Measurements from ENCODE around the gene TFR2.
"Not testable (repeated sequence)": the region's sequence is repeated elsewhere in the genome, so short reads cannot be mapped to it uniquely, and the experiment has no call there.

The TFR2 gene

DNA sequence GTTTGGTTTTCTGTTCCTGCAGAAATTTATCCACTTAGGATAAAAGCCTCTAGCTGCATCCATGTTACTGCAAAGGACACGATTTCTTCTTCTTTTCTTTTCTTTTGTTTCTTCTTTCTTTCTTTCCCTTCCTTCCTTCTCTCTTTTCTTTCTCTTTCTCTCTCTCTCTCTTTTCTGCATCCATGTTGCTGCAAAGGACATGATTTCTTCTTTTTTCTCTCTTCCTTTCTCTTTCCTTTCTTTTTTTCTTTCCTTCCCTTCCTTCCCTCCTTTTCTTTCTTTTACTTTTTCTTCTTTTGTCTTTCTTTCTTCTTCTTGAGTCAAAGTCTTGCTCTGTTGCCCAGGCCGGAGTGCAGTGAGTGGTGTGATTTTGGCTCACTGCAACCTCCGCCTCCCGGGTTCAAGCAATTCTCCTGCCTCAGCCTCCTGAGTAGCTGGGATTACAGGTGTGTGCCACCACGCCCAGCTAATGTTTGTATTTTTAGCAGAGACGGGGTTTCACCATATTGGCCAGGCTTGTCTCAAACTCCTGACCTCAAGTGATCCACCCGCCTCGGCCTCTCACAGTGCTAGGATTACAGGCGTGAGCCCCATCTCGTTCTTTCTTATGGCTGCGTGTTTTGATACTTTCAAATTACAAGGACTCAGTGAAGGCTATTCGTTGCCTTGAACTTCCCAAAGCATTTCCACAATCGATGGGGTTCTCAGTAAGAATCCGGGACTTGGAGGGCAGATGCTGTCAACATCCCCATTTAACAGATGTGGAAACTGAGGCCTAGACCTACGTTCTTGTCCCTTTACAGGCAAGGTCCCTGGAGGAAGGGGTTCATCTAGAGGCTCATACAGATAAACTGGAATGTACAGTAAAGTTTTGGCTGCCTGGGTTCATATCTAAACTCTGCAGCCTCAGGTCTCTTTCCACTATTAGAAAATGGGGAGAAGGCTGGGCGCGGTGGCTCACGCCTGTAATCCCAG, 30.3 kb upstream of the TFR2 start:
- H3K4me3 Mint-ChIP-seq: no peak overlapping the region
- peaks cover 19% of the 10 kb centered on the region for H3K4me1 Mint-ChIP-seq
- peaks cover 2% of the 10 kb centered on the region for H3K9me3 Mint-ChIP-seq
- no peaks in the 10 kb centered on the region for H3K27me3 Mint-ChIP-seq
- no peak overlapping the region for H3K27ac Mint-ChIP-seq
- peaks cover 4% of the 10 kb centered on the region for H3K36me3 Mint-ChIP-seq
- no peak for ATAC-seq

DNA sequence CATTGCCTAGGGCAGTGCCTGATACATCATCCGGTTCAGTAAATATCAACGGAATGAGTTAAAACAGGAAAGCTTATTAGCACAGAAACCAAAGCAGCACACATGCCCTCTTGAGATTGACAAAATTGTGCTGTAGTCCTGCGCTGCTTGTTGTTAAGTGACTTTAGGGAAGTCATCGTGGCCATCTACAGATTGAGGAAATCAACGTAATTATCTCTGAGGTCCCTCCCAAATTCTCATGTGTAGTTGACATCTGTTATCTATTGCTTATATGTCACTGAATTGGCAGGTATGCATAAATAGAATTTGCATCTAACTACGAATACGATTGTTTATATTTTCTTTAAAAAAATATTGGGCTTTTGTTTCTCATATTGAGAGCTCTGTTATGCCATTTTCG, 28.7 kb upstream of the TFR2 start:
- ATAC-seq: no peak
- Mint-ChIP-seq H3K27ac (no peak overlapping the region), H3K9me3 (peaks cover 2% of the 10 kb centered on the region), H3K27me3 (no peaks in the 10 kb centered on the region), H3K4me3 (no peak overlapping the region), H3K36me3 (no peaks in the 10 kb centered on the region), H3K4me1 (peaks cover 14% of the 10 kb centered on the region)

DNA sequence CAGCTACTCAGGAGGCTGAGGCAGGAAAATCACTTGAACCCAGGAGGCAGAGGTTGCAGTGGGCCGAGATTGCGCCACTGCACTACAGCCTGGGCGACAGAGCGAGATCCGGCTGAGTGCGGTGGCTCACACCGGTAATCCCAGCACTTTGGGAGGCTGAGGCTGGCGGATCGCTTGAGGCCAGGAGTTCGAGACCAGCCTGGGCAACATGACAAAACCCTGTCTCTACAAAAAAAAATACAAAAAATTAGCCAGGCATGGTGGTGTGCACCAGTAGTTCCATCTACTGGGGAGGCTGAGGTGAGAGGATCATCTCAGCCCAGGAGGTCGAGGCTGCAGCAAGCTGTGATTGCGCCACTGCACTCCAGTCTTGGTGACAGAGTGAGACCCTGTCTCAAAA, 27.8 kb upstream of the TFR2 start:
- peaks cover 14% of the 10 kb centered on the region for H3K4me1 Mint-ChIP-seq
- H3K27ac Mint-ChIP-seq, ATAC-seq, H3K27me3 Mint-ChIP-seq, H3K4me3 Mint-ChIP-seq, H3K9me3 Mint-ChIP-seq, H3K36me3 Mint-ChIP-seq: not testable (repeated sequence)

DNA sequence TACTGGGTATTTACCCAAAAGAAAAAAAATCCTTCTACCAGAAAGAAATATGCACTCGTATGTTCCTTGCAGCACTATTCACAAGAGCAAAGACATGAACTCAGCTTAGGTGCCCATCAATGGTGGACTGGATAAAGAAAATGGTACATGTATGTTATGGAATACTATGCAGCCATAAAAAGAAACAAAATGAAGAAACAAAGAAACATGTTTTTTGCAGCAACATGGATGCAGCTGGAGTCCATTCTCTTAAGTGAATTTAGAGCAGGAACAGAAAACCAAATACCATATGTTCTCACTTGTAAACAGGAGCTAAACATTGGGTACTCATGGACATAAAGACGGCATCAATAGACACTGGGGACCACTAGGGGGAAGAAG, 26.7 kb upstream of the TFR2 start:
- Mint-ChIP-seq H3K36me3 (no peaks in the 10 kb centered on the region), H3K4me3 (no peak overlapping the region), H3K27ac (no peak overlapping the region), H3K9me3 (peaks cover 2% of the 10 kb centered on the region), H3K4me1 (peaks cover 11% of the 10 kb centered on the region), H3K27me3 (no peaks in the 10 kb centered on the region)
- ATAC-seq: no peak

DNA sequence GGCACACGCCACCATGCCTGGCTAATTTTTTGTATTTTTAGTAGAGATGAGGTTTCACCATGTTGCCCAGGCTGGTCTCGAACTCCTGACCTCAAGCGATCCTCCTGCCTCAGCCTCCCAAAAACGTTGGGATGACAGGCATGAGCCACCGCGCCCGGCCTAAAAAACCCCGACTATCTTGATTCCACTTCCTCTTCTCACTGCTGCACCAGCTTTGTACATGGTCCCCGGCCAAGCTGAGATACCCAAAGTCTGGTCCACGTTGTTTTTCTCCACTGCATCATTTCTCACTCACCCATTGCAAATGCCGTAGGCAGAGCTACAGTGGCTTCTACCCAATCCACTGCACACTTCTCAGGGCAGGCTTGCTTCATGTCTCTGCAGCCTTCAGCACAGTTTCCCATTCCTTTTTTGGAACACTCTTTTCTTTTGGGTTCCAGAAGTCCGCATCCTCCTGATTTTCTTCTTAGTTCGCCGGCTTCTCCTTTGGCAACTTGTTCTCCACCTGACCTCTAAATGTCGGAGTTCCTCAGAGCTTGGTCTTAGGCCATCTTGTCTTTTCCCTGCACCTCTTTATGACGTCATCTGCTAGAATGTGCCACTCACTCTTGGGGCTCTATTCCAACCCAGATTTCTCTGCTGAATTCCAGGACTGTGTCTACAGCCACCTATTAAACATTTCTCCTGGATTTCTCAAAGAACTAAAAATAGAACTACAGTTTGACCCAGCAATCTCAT, 26.1 kb upstream of the TFR2 start:
- Mint-ChIP-seq H3K36me3 (no peaks in the 10 kb centered on the region), H3K4me3 (no peak overlapping the region), H3K27me3 (no peaks in the 10 kb centered on the region), H3K27ac (no peak overlapping the region), H3K4me1 (peaks cover 9% of the 10 kb centered on the region), H3K9me3 (peaks cover 2% of the 10 kb centered on the region)
- ATAC-seq: no peak

DNA sequence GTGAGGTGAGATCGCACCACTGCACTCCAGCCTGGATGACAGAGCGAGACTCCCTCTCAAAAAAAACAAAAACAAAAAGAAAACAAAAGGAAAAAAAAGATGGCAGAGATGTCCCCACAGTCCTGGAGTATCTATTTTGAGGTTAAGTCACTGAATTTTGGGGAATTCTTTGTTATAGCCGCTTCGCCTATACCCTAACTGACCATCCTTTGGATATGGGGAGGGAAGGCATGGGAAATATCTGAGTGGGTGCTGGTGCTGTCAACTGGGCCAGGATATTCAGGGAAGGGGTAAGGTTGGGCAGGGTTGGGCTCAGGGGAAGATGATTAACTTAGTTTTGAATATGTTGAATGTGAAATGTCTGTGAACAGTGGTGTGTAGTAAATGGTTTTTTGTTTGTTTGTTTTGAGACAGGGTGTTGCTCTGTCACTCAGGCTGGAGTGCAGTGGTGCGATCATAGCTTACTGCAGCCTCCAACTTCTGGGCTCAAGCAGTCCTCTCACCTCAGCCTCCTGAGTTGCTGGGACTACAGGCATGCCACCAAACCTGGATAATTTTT, 23.9 kb upstream of the TFR2 start:
- Mint-ChIP-seq H3K9me3 (peaks cover 2% of the 10 kb centered on the region), H3K4me3 (no peak overlapping the region), H3K27me3 (no peaks in the 10 kb centered on the region), H3K27ac (no peak overlapping the region), H3K4me1 (peaks cover 9% of the 10 kb centered on the region), H3K36me3 (no peaks in the 10 kb centered on the region)
- ATAC-seq: no peak

DNA sequence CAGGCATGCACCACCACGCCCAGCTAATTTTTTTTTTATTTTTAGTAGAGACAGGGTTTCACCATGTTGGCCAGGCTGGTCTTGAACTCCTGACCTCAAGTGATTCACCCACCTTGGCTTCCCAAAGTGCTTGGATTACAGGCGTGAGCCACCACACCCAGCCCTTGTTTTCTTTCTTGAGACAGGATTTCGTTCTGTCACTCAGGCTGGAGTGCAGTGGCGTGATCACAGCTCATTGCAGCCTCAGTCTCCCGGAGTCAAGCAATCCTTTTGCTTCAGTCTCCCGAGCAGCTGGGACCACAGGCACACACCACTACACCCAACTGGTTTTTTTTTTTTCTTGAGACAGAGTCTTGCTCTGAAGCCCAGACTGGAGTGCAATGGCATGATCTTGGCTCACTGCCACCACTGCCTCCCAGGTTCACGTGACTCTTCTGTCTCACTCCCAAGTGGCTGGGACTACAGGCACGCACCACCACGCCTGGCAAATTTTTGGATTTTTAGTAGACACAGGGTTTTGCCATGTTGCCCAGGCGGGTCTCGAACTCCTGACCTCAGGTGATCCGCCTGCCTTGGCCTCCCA, 20.9 kb upstream of the TFR2 start:
- H3K4me1 Mint-ChIP-seq, ATAC-seq, H3K4me3 Mint-ChIP-seq, H3K27ac Mint-ChIP-seq, H3K36me3 Mint-ChIP-seq, H3K9me3 Mint-ChIP-seq: not testable (repeated sequence)
- H3K27me3 Mint-ChIP-seq: peaks cover 20% of the 10 kb centered on the region

DNA sequence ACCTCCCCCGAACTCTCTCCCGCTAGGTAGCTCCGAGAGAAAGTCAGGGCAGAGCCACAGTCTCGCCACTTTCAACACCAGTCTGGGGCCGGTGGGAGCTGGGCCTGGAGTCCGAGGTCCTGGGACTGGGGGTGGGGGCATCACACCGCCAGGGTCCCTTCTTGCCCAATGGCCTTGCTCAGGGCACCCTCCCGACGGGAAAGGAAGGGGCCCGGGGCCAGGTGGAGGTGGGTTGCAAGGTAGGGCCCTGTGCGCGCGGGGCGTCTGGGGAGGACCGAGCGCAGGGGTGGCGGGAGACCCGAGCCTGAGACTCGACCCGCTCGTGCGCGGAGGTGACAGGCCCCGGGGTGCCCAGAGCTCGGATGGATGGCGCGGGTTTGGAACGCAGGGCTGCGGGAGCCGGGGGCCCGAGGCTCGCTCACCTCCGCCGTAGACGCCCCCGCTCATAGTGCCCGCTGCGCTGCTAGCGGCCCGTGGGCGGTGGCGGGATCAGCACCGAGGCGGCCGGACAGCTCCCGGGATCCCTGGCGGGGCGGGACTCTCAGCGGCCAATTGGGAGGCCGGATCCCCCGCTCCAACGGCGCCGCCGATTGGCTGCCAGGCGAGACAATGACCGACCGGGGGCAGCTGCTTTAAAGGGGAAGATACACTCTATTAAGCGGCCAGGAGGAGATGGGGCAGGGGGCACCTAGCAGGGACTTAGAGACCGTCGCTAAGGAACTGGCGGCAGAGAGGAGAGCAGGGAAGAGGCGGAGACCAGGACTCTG, 14.7 kb upstream of the TFR2 start, which contains the start of gene ACTL6B:
ACTL6B (minus strand) TSS at position 541 of the 767 bp plus-strand sequence; CDS start at position 447, 94 bp downstream.
- Mint-ChIP-seq H3K9me3 (no peaks in the 10 kb centered on the region), H3K4me3 (no peak within 1 kb of the TSS), H3K27ac (no peak within 1 kb of the TSS), H3K4me1 (no peaks in the 10 kb centered on the region), H3K36me3 (no peaks in the 10 kb centered on the region), H3K27me3 (peaks cover 70% of the 10 kb centered on the region)
- no peak for ATAC-seq

DNA sequence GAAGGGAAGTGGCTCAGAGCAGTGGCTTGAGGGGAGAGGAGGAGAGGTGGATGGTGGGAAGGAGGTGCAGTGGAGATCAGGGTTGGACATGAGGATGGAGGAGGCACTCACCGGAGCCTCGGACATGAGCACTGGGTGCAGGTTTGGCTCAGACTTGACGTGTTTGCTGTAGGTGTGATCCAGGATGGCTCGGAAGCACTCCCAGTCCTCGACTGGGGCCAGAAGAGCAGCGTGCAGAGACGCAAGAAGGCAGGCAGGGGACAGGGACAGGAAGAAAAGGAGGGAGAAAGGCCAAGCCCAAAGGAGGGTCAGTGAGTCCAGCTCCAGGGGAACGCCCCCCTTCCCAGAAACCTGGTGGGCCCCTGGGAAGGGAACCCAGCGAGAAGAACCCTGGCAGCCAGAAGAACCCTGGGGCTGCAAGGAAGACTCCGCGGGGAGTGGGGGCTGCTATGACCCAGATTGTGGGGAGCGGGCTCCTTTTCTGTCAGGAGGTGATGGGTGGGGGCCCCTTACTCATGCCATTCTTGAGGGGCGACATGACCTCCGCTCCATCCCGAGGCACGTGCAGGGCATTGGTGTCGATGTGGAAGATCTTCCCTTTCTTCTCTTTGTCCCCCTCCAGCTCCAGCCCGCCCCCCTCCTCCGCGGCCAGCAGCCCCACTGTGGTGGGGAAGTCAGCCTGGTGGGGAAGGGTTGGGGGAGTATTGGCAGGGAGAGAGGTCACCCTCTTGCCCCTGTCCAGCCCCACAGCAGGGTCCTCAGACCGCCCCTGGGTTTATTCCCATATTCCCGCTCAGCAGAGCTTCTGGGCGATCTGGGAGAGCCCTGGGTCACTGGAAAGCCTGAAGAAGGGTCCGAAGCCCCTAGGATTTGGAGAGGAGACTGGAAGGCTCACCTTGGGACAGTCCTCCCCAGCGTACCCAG, 13.8 kb upstream of the TFR2 start:
- ATAC-seq: no peak
- Mint-ChIP-seq H3K27me3 (peaks cover 78% of the 10 kb centered on the region), H3K4me3 (no peak overlapping the region), H3K9me3 (no peaks in the 10 kb centered on the region), H3K4me1 (no peaks in the 10 kb centered on the region), H3K36me3 (no peaks in the 10 kb centered on the region), H3K27ac (no peak overlapping the region)

DNA sequence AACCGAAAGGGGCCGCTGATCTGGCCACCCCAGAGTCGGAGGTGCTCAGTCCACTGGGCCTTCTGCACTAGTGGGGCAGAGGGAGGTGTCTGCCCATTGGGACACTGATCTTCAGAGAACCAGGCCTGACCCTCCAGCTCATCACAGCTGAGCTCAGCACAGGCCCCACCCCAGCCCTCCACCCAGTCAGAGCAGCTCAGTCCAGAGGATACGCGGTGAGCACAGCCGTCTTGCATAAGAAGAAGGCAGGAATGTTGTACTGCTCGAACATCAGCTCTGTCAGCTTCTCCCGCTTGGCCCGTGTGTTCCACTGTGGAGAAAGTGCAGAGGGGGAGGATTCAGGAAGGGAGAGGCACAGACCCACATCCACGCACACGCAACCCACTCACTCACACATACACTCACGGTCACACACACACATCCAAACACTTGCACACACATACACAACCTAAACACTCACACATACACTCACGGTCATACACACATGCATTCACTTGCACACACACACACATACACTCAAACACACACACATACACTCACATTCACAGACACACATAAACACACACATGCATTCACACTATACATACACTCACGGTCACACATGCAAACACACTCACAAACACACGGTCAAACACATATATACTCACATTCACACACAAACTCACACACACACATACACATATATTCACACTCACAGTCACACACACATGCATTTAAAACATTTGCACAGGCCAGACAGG, 8.6 kb upstream of the TFR2 start:
- Mint-ChIP-seq H3K27ac (no peak overlapping the region), H3K4me3 (no peak overlapping the region)

DNA sequence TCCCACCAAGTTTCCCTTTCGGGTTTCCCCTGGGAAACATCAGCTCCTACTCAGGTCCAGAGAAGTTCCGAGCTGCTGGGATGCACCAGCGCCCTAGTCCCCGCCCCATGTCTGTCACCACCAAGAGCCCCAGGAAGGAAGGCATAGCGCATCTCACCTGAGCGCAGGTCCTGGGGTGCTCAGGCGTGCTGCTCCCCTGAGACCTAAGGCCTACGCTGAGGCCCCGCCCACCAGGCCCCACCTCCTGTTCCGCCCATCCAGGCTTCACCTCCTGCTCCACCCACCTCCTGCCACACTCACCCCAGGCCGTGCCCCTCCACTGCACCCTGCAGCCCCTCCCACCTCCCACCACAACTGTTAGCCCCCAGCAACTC, 1.2 kb upstream of the TFR2 start:
- H3K4me3 Mint-ChIP-seq: peak overlapping the region; percentile 5
- peaks cover 45% of the 10 kb centered on the region for H3K27me3 Mint-ChIP-seq
- peak; percentile 91 for ATAC-seq
- peaks cover 18% of the 10 kb centered on the region for H3K4me1 Mint-ChIP-seq
- H3K9me3 Mint-ChIP-seq: no peaks in the 10 kb centered on the region
- H3K36me3 Mint-ChIP-seq: no peaks in the 10 kb centered on the region
- no peak overlapping the region for H3K27ac Mint-ChIP-seq

More for the DNA sequence above, 8.6 kb upstream of the TFR2 start:
- H3K36me3 Mint-ChIP-seq: no peaks in the 10 kb centered on the region
- H3K9me3 Mint-ChIP-seq: no peaks in the 10 kb centered on the region
- no peak for ATAC-seq
- peaks cover 87% of the 10 kb centered on the region for H3K27me3 Mint-ChIP-seq
- no peaks in the 10 kb centered on the region for H3K4me1 Mint-ChIP-seq

DNA sequence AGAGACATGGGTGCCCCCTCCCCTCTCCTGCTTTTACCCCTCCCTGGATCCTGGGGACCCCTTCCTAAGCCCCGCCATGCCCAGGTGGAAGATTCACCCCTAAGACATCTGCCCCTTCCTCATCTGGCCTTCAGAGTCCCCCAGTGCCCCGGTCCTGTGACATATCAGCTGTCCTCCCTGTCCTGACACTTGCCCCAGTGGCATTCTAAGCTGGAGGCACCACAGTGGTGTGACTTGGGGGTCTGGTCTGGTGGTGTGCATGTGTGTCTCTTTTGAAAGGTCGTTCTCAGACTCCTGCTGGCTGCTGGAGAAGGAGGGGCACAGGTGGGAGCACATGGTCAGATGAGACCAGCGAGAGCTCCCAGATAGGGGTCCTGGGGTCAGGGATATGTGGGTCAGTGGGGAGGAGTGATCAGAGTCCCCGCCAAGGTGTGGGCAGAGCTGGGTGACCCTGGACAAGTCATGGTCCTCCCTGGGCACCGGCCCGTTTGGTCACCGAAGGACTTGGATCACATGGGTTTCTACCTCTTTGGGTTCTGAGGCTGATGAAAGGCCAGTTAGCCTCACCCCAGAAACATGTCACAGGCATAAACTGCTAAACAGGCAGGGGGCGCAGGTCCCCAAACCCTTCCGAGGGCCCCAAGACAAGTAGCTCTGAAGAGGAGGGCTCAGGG, 645 bp upstream of the TFR2 start:
- peak overlapping the region; percentile 5 for H3K4me3 Mint-ChIP-seq
- ATAC-seq: peak; percentile 25

More for the DNA sequence above, 645 bp upstream of the TFR2 start:
- peaks cover 40% of the 10 kb centered on the region for H3K27me3 Mint-ChIP-seq
- no peaks in the 10 kb centered on the region for H3K9me3 Mint-ChIP-seq
- no peaks in the 10 kb centered on the region for H3K36me3 Mint-ChIP-seq
- peaks cover 18% of the 10 kb centered on the region for H3K4me1 Mint-ChIP-seq
- H3K27ac Mint-ChIP-seq: no peak overlapping the region

Measured in stimulated activated memory B cell treated with anti-CD40 and anti-IgM and Interleukin-4, amounts not matched to agents 10 μg/mL and 1 μg/mL and 100 μg/mL, for 72 hours (primary cell).